ENCODE measurements around the gene TECR. TPM values are rescaled to one million over a fixed set of nuclear protein-coding genes. Genes with fewer than 3 reads are reported as not detected.

TECR gene
- total and polyA plus RNA-seq, 8 donors, result 41.8 to 129 (median 56.9) TPM

DNA sequence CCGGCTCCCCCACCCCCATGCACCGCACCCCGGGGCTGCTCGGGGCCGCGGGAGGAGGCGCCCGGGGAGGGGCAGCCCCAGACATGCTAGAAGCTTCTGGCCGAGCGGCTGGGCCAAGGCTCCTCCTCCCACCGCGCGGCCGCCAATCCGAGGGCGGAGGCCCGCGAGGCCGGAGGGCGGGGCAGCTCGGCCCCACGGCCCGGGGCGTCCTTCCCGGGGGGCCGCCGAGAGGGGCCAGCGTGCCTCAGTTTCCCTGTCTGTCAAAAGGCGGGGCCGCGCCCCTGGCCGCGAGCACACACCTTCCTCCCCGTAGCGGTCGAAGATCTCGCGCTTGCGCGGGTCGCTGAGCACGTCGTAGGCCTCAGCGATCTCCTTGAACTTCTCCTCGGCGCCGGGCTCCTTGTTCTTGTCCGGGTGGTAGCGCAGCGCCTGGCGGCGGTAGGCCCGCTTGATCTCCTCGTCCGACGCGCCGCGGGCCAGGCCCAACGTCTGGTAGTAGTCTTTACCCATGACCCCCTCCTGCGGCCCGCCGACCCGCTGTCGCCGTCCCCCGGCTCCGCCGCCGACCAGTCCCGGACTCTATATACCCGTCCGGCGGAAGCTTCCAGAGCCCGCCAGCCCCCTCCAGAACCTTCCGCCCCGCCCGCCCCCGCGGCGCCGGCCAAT is 11.4 kb upstream of the TECR start, which contains the start of gene DNAJB1:
DNAJB1 (minus strand) TSS at position 558 of the 666 bp plus-strand sequence; CDS start at position 510, 48 bp downstream.
- ATAC-seq (peak; percentile 62 to 82 (median 70)), DNase-seq (peak; percentile 78 to 92 (median 86)), FAIRE-seq (no peak)
- TF ChIP-seq, protein P1, sequence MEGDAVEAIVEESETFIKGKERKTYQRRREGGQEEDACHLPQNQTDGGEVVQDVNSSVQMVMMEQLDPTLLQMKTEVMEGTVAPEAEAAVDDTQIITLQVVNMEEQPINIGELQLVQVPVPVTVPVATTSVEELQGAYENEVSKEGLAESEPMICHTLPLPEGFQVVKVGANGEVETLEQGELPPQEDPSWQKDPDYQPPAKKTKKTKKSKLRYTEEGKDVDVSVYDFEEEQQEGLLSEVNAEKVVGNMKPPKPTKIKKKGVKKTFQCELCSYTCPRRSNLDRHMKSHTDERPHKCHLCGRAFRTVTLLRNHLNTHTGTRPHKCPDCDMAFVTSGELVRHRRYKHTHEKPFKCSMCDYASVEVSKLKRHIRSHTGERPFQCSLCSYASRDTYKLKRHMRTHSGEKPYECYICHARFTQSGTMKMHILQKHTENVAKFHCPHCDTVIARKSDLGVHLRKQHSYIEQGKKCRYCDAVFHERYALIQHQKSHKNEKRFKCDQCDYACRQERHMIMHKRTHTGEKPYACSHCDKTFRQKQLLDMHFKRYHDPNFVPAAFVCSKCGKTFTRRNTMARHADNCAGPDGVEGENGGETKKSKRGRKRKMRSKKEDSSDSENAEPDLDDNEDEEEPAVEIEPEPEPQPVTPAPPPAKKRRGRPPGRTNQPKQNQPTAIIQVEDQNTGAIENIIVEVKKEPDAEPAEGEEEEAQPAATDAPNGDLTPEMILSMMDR (IDR thresholded peaks at IDR 0.05), result no peak
- peak within 1 kb of the TSS; percentile 43 to 95 (median 85) for H3K4me3 ChIP-seq
- no peaks in the 10 kb centered on the region for H3K9me3 ChIP-seq
- no peaks in the 10 kb centered on the region for H3K27me3 ChIP-seq
- H3K4me1 ChIP-seq, result peaks cover 14 to 39% (median 34%) of the 10 kb centered on the region in 3 donors
- 1% methylated on average over 66 to 80 of the region's 82 CpGs for WGBS, 2 donors
- H3K36me3 ChIP-seq, result peaks cover 0 to 12% (median 2%) of the 10 kb centered on the region in 3 donors
- intact Hi-C loops (cut with DNase I), result no loop called here
- H3K27ac ChIP-seq, result peak within 1 kb of the TSS; percentile 98 to 100 (median 98)

DNA sequence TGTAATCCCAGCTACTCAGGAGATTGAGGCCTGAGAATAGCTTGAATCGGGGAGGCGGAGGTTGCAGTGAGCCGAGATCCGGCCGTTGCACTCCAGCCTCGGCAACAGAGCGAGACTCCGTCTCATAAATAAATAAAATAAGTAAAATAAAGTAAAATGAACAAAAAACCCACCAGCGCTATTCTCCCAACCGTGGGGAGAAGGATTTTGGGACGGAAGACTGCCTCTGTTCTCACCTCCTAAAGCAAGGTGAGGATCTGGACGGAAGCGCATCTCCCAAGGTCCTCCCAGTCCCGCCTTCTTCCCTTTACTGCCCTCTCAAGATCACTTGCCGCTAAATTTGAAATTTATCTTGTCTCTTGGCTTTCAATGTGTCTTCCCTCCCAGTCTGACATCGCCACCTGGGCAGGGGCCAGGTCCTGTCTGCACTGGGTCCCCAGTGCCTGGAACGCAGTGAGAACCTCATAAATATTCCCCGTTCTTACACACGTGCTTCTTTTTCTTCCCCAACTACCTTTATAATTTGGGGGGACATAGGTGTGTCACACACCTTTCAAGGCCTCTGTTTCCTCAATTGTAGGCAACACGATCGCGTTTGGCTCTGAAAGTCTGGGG is 10.0 kb upstream of the TECR start:
- peak overlapping the region; percentile 98 to 100 (median 98) for H3K27ac ChIP-seq
- TF ChIP-seq, protein P1 (IDR thresholded peaks at IDR 0.05), result no peak
- no peaks in the 10 kb centered on the region for H3K9me3 ChIP-seq
- intact Hi-C loops (cut with DNase I), result no loop called here
- peaks cover 0 to 12% (median 2%) of the 10 kb centered on the region in 3 donors for H3K36me3 ChIP-seq
- FAIRE-seq (no peak), DNase-seq (no peak), ATAC-seq (no peak)
- H3K4me1 ChIP-seq, result peaks cover 14 to 35% (median 30%) of the 10 kb centered on the region in 3 donors
- H3K4me3 ChIP-seq, result no peak overlapping the region
- H3K27me3 ChIP-seq, result no peaks in the 10 kb centered on the region
- 86 to 90% methylated on average over 22 of the region's 22 CpGs for WGBS, 2 donors

DNA sequence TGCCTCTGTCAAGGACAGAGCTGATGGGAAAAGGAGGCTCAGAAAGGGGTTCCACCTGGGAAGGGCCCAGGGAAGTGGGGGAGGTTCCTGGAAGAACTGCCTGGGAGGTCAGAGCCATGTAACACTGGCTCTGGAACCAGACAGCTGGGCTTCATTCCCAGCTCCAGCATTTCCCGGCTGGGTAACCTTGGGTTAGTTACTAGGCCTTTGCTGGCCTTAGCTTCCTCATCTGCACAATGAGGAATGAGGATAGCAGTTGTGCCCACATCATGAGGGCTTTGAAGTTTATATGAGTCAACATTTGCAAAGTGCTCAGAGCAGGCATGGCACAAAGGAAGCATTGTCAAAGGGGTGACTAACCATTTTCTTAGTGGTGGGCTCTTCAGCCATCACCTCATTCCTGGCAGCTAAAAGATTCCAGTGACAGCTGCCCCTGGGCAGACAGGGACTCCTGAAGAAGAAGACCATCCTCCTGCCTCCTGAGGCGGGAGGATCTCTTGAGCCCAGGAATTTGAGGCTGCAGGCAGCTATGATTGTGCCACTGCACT is 9.5 kb upstream of the TECR start:
- Histone ChIP-seq H3K9me3 (no peaks in the 10 kb centered on the region), H3K27ac (peak overlapping the region; percentile 98 to 100 (median 98)), H3K36me3 (peaks cover 0 to 7% (median 0%) of the 10 kb centered on the region in 3 donors), H3K4me1 (peaks cover 14 to 31% (median 24%) of the 10 kb centered on the region in 3 donors), H3K27me3 (no peaks in the 10 kb centered on the region), H3K4me3 (no peak overlapping the region)
- 33 to 38% methylated on average over 2 of the region's 2 CpGs for WGBS, 2 donors
- DNase-seq, result peak in 3 of 6 donors; percentile 56 to 79 (median 60)
- intact Hi-C loops (cut with DNase I), result no loop called here
- no peak for FAIRE-seq
- TF ChIP-seq, protein P1 (IDR thresholded peaks at IDR 0.05), result no peak
- ATAC-seq, result peak in 2 of 4 donors; percentile 5 to 7

DNA sequence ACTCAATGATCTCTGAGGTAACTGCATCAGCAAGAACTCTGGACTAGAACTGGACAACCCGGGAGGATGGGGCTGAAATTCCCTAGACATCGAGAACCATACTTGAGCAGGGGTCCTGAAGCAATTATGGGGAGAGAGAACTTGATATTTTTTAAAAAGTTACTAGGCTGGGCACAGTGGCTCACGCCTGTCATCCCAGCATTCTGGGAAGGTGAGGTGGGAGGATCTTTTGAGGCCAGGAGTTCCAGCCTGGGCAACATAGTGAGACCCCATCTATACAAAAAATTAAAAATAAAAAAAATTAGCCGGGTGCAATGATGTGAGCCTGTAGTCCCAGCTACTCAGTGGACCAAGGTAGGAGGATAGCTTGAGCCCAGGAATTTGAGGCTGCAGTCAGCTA is 8.9 kb upstream of the TECR start:
- intact Hi-C loops (cut with DNase I), result no loop called here
- peaks cover 11 to 26% (median 18%) of the 10 kb centered on the region in 3 donors for H3K4me1 ChIP-seq
- 83 to 94% methylated on average over 4 of the region's 4 CpGs for WGBS, 2 donors
- H3K36me3 ChIP-seq, result peaks cover 0 to under 1% (median 0%) of the 10 kb centered on the region in 3 donors
- no peak for DNase-seq
- H3K27ac ChIP-seq, result peak overlapping the region in 2 of 4 donors; percentile 98 to 100
- no peaks in the 10 kb centered on the region for H3K27me3 ChIP-seq
- FAIRE-seq, result no peak
- H3K9me3 ChIP-seq, result no peaks in the 10 kb centered on the region
- no peak for ATAC-seq
- TF ChIP-seq, protein P1 (IDR thresholded peaks at IDR 0.05), result no peak
- no peak overlapping the region for H3K4me3 ChIP-seq

All from pancreas (tissue), 10 donors.